ENCODE results near the gene KIAA2012.

GRCh38 chr2:202169131-202169530 lies 96.1 kb downstream of the KIAA2012 start:
- TF ChIP-seq POLR2A (IDR thresholded peaks at IDR 0.05; ENCODE audit: low read length) (no peak), GATA1 (IDR thresholded peaks at IDR 0.05; ENCODE audit: low read depth, low read length) (no peak)

Measured in erythroblast (primary cell).